HepG2 (cell line): Measurements from ENCODE around the gene CFAP61. TPM values are rescaled to one million over a fixed set of nuclear protein-coding genes. Genes with fewer than 3 reads are reported as not detected.

Experiments
- ATAC-seq: fragments of 200-7000 bp; cut with Tn5 transposase; 3 replicates; pipeline ENCODE4 v1.9.1; 2020; ENCODE audit warnings: mild to moderate bottlenecking, moderate library complexity
- BruUV-seq: library from RNA; stranded (reverse); fragments of 400-500 nt; replicated peaks from 2 replicates; lab custom pipeline; 2021; lab: Mats Ljungman, UMichigan
- CTCF ChIA-PET: fragments of 300-600 bp; formaldehyde crosslinking; extraction: SDS; loops from one replicate; lab custom pipeline; 2021; ENCODE audit warnings: low total read pairs, inconsistent platforms, low intra/inter-chr PET ratio; lab: Yijun Ruan, JAX
- POLR2A ChIA-PET: fragments of 350-600 bp; sonication (Branson Sonifier 250); formaldehyde crosslinking; loops from one replicate; lab custom pipeline; 2020; ENCODE audit warnings: antibody characterized with exemption, inconsistent platforms; lab: Yijun Ruan, JAX
- DNase-seq: peaks from one replicate; pipeline ENCODE4 v3.0.0-alpha.2; 2015; ENCODE audit warnings: low spot score
- FAIRE-seq: peaks from 3 replicates; lab custom pipeline; 2011; peaks lifted over from hg19 to GRCh38; lab: Jason Lieb, UNC
- H2AFZ ChIP-seq: one replicate; pipeline ENCODE4 v1.6.1; 2011; ENCODE audit warnings: low read length, inconsistent platforms
- H3K27ac ChIP-seq: fragments of 300-600 bp; 3 replicates; pipeline ENCODE4 v1.8.0; 2011; ENCODE audit warnings: mixed run types, mild to moderate bottlenecking, mixed read lengths, low read length, inconsistent platforms; ENCODE audit not compliant: insufficient read depth; ENCODE audit errors: extremely low read length
- H3K27me3 ChIP-seq, 2 experiments: fragments of 200-600 bp in 1 of 2; 2 replicates in 1 of 2; 3 replicates in 1 of 2; pipeline versions ENCODE4 v1.6.0 to v1.8.0; 2011; ENCODE audit warnings: low read length in 2 of 2, mild to moderate bottlenecking in 2 of 2, moderate library complexity in 2 of 2, inconsistent platforms in 1 of 2; ENCODE audit not compliant: insufficient read depth in 2 of 2, control insufficient read depth in 1 of 2
- H3K36me3 ChIP-seq, 2 experiments: fragments of 200-600 bp in 1 of 2; replicated peaks in 1 of 2; 2 replicates in 1 of 2; 3 replicates in 1 of 2; pipeline versions ENCODE4 v1.5.1 to v1.8.0; 2011; ENCODE audit warnings: low read length in 2 of 2, inconsistent platforms in 1 of 2; ENCODE audit not compliant: insufficient read depth in 2 of 2, control insufficient read depth in 1 of 2
- H3K4me1 ChIP-seq: 2 replicates; pipeline ENCODE4 v1.5.1; 2012; ENCODE audit warnings: low read length, inconsistent platforms; ENCODE audit not compliant: insufficient read depth
- H3K4me2 ChIP-seq: 2 replicates; pipeline ENCODE4 v1.6.0; 2011; ENCODE audit warnings: low read depth, low read length, inconsistent platforms
- H3K4me3 ChIP-seq, 3 experiments: fragments of 200-600 bp in 1 of 3; sonication (generic), shearing (Covaris generic) in 1 of 3; replicated peaks in 1 of 3; 2 replicates each; pipeline ENCODE4 v1.5.1; 2011 to 2016; ENCODE audit warnings: low read length in 3 of 3, inconsistent platforms in 2 of 3, low read depth in 2 of 3, mild to moderate bottlenecking in 2 of 3, control low read depth in 1 of 3, mixed read lengths in 1 of 3; ENCODE audit not compliant: insufficient read depth in 1 of 3
- H3K79me2 ChIP-seq: one replicate; pipeline ENCODE4 v1.6.1; 2011; ENCODE audit warnings: low read length, inconsistent platforms; ENCODE audit not compliant: insufficient read depth
- H3K9ac ChIP-seq: 2 replicates; pipeline ENCODE4 v1.6.0; 2011; ENCODE audit warnings: mild to moderate bottlenecking, low read depth, low read length, inconsistent platforms; ENCODE audit not compliant: insufficient read depth
- H3K9me3 ChIP-seq: 2 replicates; pipeline ENCODE4 v1.5.1; 2012; ENCODE audit warnings: mild to moderate bottlenecking, low read length
- H4K20me1 ChIP-seq: 2 replicates; pipeline ENCODE4 v1.6.0; 2011; ENCODE audit warnings: inconsistent platforms, mild to moderate bottlenecking, low read length, moderate library complexity; ENCODE audit not compliant: insufficient read depth
- ZNF839 ChIP-seq: sonication (generic); formaldehyde crosslinking; IDR thresholded peaks from 2 replicates; pipeline ENCODE4 v1.4.0; 2020; ENCODE audit warnings: missing genetic modification reagents, mild to moderate bottlenecking, borderline replicate concordance
- WGBS: methylation state at CpG from one replicate; pipeline ENCODE4 v1.1.6; 2017; ENCODE audit warnings: low lambda C conversion rate; 5-methylcytosine and 5-hydroxymethylcytosine counted together
- in situ Hi-C: cut with HindIII; loops from 2 replicates; pipeline ENCODE4 v1.10.0; 2017; ENCODE audit warnings: low pct_unique_long_range_greater_than_20kb; ENCODE audit not compliant: extremely low pct_ligation_motif_present
- intact Hi-C: fragments of 100-400 bp; cut with micrococcal nuclease; formaldehyde crosslinking; loops from one replicate; pipeline ENCODE4 v1.10.0; 2022; ENCODE audit not compliant: unreplicated experiment
- polyA plus RNA-seq, 8 experiments: library from polyadenylated mRNA; depleted of rRNA in 3 of 8; stranded (reverse) in 7 of 8; unstranded in 1 of 8; fragments of >200 nt; fragmentation: Illumina TruSeq in 4 of 8; extraction: Trizol in 4 of 8; gene quantifications; 2 replicates each; pipeline versions ENCODE4 v1.2.1 to v1.2.3, GENCODE V29; 2011 to 2016; ENCODE audit warnings: low read depth in 4 of 8, missing spikeins in 1 of 8, mixed read lengths in 1 of 8; ENCODE audit not compliant: insufficient read depth in 1 of 8
- total RNA-seq, 5 experiments: library from RNA; depleted of rRNA; stranded (reverse); fragments of >200 nt; fragmentation: Illumina TruSeq; extraction: Trizol; gene quantifications; 2 replicates each; pipeline ENCODE4 v1.2.3, GENCODE V29; 2016; ENCODE audit warnings: low read depth in 1 of 5
- TF ChIP-seq, protein P1 (sequence below): sonication (generic); formaldehyde crosslinking; IDR thresholded peaks from 2 replicates; pipeline ENCODE4 v1.4.0; 2020; ENCODE audit warnings: missing genetic modification reagents

CFAP61 gene
- total and polyA plus RNA-seq, 2 of the 13 experiments (the other 11 are each of a cell fraction or from before 2014, with no cell fraction given) = 0.27 TPM; not detected in 1

DNA sequence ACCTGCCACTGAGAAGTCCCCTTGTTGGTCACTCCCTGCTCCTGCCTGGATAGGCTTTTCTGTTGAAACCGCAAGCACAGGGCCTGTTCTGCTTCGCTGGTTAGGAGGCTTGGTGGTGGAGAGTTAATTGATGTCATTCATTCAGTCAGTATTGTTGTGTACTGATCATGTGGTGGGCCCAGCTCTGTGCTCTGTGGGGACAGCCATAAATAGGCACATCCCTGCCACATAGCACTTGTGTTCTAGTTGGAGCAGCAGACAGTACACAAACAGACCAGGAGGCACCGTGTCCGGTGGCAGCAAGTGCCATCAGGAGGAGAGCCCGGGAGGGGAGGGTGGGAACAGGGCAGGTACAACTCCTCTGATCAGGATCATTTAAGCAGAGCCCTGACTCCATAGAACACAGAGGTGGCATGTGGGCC is 160.4 kb downstream of the CFAP61 start:
- ChIA-PET POLR2A (no interaction called here), CTCF (no interaction called here)
- H3K9ac ChIP-seq = no peak overlapping the region
- peaks cover 0 to 17% of the 10 kb centered on the region in 2 experiments; a peak in 2 of 5 replicates for H3K27me3 ChIP-seq
- H3K36me3 ChIP-seq = no peaks in the 10 kb centered on the region
- H3K79me2 ChIP-seq = no peaks in the 10 kb centered on the region
- intact Hi-C loops = no loop called here
- no peaks in the 10 kb centered on the region for H3K4me1 ChIP-seq
- no TSS peak for BruUV-seq
- 0 out of 2 replicates have a peak, but pooled peaks have one; percentile 30 for TF ChIP-seq ZNF839
- TF ChIP-seq, protein P1, sequence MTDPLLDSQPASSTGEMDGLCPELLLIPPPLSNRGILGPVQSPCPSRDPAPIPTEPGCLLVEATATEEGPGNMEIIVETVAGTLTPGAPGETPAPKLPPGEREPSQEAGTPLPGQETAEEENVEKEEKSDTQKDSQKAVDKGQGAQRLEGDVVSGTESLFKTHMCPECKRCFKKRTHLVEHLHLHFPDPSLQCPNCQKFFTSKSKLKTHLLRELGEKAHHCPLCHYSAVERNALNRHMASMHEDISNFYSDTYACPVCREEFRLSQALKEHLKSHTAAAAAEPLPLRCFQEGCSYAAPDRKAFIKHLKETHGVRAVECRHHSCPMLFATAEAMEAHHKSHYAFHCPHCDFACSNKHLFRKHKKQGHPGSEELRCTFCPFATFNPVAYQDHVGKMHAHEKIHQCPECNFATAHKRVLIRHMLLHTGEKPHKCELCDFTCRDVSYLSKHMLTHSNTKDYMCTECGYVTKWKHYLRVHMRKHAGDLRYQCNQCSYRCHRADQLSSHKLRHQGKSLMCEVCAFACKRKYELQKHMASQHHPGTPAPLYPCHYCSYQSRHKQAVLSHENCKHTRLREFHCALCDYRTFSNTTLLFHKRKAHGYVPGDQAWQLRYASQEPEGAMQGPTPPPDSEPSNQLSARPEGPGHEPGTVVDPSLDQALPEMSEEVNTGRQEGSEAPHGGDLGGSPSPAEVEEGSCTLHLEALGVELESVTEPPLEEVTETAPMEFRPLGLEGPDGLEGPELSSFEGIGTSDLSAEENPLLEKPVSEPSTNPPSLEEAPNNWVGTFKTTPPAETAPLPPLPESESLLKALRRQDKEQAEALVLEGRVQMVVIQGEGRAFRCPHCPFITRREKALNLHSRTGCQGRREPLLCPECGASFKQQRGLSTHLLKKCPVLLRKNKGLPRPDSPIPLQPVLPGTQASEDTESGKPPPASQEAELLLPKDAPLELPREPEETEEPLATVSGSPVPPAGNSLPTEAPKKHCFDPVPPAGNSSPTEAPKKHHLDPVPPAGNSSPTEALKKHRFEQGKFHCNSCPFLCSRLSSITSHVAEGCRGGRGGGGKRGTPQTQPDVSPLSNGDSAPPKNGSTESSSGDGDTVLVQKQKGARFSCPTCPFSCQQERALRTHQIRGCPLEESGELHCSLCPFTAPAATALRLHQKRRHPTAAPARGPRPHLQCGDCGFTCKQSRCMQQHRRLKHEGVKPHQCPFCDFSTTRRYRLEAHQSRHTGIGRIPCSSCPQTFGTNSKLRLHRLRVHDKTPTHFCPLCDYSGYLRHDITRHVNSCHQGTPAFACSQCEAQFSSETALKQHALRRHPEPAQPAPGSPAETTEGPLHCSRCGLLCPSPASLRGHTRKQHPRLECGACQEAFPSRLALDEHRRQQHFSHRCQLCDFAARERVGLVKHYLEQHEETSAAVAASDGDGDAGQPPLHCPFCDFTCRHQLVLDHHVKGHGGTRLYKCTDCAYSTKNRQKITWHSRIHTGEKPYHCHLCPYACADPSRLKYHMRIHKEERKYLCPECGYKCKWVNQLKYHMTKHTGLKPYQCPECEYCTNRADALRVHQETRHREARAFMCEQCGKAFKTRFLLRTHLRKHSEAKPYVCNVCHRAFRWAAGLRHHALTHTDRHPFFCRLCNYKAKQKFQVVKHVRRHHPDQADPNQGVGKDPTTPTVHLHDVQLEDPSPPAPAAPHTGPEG = no peak
- H4K20me1 ChIP-seq = no peaks in the 10 kb centered on the region
- FAIRE-seq (no peak), ATAC-seq (peak; percentile 42), DNase-seq (no peak)
- no peak overlapping the region for H2AFZ ChIP-seq
- no peak overlapping the region for H3K4me2 ChIP-seq
- no peak overlapping the region for H3K4me3 ChIP-seq
- in situ Hi-C loops = no loop called here
- WGBS = 29% methylated on average over 5 of the region's 5 CpGs
- no peaks in the 10 kb centered on the region for H3K9me3 ChIP-seq
- no peak overlapping the region for H3K27ac ChIP-seq
